ENCODE results near the gene ATXN10.

- TF ChIP-seq CTCF (IDR thresholded peaks at IDR 0.05; ENCODE audit: low read length): no peak
- no peak for TF ChIP-seq EZH2 (IDR thresholded peaks at IDR 0.05; ENCODE audit: borderline replicate concordance, low read length)
These were observed 50.4 kb downstream of the ATXN10 start for GRCh38 chr22:45722006-45722405.

Measured in OCI-LY1 (cell line).